ENCODE data around the gene PARVB. TPM values are rescaled to one million over a fixed set of nuclear protein-coding genes. Genes with fewer than 3 reads are reported as not detected.

The PARVB gene
- 22.3 and 33.0 TPM in 2 replicates for total RNA-seq (2014; rRNA removed; shearing (Covaris generic))

- DNase-seq (ENCODE audit: low read depth in 1 of 2, low spot score in 2 of 2), result peak in 1 of 2 experiments; percentile 12
- H3K36me3 ChIP-seq, result peaks cover 7% of the 10 kb centered on the region
- no peaks in the 10 kb centered on the region for H3K9me3 ChIP-seq (replicated peaks)
- peaks cover 28% of the 10 kb centered on the region for H3K4me1 ChIP-seq (replicated peaks)
- H3K4me3 ChIP-seq, result peak within 1 kb of the TSS; percentile 51
- H3K27ac ChIP-seq, result peak within 1 kb of the TSS; percentile 58
- no peaks in the 10 kb centered on the region for H3K27me3 ChIP-seq (replicated peaks)
Observed at GRCh38 chr22:44024288-44024921, at the start of gene PARVB. Gene PARVB, plus strand, starts transcription at chr22:44024302. Its CDS starts 38 bp downstream, at chr22:44024340.

GRCh38 chr22:43975041-43975440, 49.1 kb upstream of the PARVB start:
- no peak for DNase-seq (ENCODE audit: low read depth in 1 of 2, low spot score in 2 of 2)
- Histone ChIP-seq H3K4me3 (no peak overlapping the region), H3K9me3 (replicated peaks) (no peaks in the 10 kb centered on the region), H3K4me1 (replicated peaks) (no peaks in the 10 kb centered on the region), H3K36me3 (peaks cover 81% of the 10 kb centered on the region), H3K27me3 (replicated peaks) (no peaks in the 10 kb centered on the region), H3K27ac (no peak overlapping the region)

- no peaks in the 10 kb centered on the region for H3K4me1 ChIP-seq (replicated peaks)
- H3K36me3 ChIP-seq, result peaks cover 79% of the 10 kb centered on the region
- H3K9me3 ChIP-seq (replicated peaks), result no peaks in the 10 kb centered on the region
- no peaks in the 10 kb centered on the region for H3K27me3 ChIP-seq (replicated peaks)
- no peak overlapping the region for H3K27ac ChIP-seq
- H3K4me3 ChIP-seq, result no peak overlapping the region
- DNase-seq (ENCODE audit: low read depth in 1 of 2, low spot score in 2 of 2), result no peak
Observed at GRCh38 chr22:43976861-43977795, 47.0 kb upstream of the PARVB start.

- Histone ChIP-seq H3K4me3 (no peak overlapping the region), H3K27ac (no peak overlapping the region), H3K36me3 (peaks cover 74% of the 10 kb centered on the region), H3K9me3 (replicated peaks) (no peaks in the 10 kb centered on the region), H3K4me1 (replicated peaks) (no peaks in the 10 kb centered on the region), H3K27me3 (replicated peaks) (no peaks in the 10 kb centered on the region)
- DNase-seq (ENCODE audit: low read depth in 1 of 2, low spot score in 2 of 2), result no peak
Observed at GRCh38 chr22:43978558-43978957, 45.5 kb upstream of the PARVB start.

GRCh38 chr22:43980579-43980978, 43.5 kb upstream of the PARVB start:
- H3K4me3 ChIP-seq, result no peak overlapping the region
- no peaks in the 10 kb centered on the region for H3K9me3 ChIP-seq (replicated peaks)
- peaks cover 76% of the 10 kb centered on the region for H3K36me3 ChIP-seq
- no peaks in the 10 kb centered on the region for H3K27me3 ChIP-seq (replicated peaks)
- peaks cover 5% of the 10 kb centered on the region; the same call in 1 of the 2 replicates for H3K4me1 ChIP-seq (replicated peaks)
- H3K27ac ChIP-seq, result no peak overlapping the region
- no peak for DNase-seq (ENCODE audit: low read depth in 1 of 2, low spot score in 2 of 2)

- Histone ChIP-seq H3K36me3 (peaks cover 72% of the 10 kb centered on the region), H3K27ac (no peak overlapping the region), H3K9me3 (replicated peaks) (no peaks in the 10 kb centered on the region), H3K27me3 (replicated peaks) (no peaks in the 10 kb centered on the region), H3K4me3 (no peak overlapping the region), H3K4me1 (replicated peaks) (peaks cover 5% of the 10 kb centered on the region; the same call in 1 of the 2 replicates)
- DNase-seq (ENCODE audit: low read depth in 1 of 2, low spot score in 2 of 2), result no peak
Observed at GRCh38 chr22:43980996-43981395, 43.1 kb upstream of the PARVB start.

GRCh38 chr22:43983808-43984207, 40.3 kb upstream of the PARVB start:
- Histone ChIP-seq H3K27ac (no peak overlapping the region), H3K36me3 (peaks cover 72% of the 10 kb centered on the region)

GRCh38 chr22:43985532-43985931, 38.6 kb upstream of the PARVB start:
- H3K4me3 ChIP-seq, result no peak overlapping the region
- no peaks in the 10 kb centered on the region for H3K9me3 ChIP-seq (replicated peaks)
- peaks cover 73% of the 10 kb centered on the region for H3K36me3 ChIP-seq
- no peaks in the 10 kb centered on the region for H3K27me3 ChIP-seq (replicated peaks)
- DNase-seq (ENCODE audit: low read depth in 1 of 2, low spot score in 2 of 2), result peak; percentile 55 to 80
- H3K4me1 ChIP-seq (replicated peaks), result peaks cover 7% of the 10 kb centered on the region
- H3K27ac ChIP-seq, result 0 out of 2 replicates have a peak overlapping the region, but pooled peaks have one; percentile 16

More at GRCh38 chr22:43983808-43984207, 40.3 kb upstream of the PARVB start:
- DNase-seq (ENCODE audit: low read depth in 1 of 2, low spot score in 2 of 2), result no peak
- Histone ChIP-seq H3K4me3 (no peak overlapping the region), H3K9me3 (replicated peaks) (no peaks in the 10 kb centered on the region), H3K4me1 (replicated peaks) (peaks cover 5% of the 10 kb centered on the region; the same call in 1 of the 2 replicates), H3K27me3 (replicated peaks) (no peaks in the 10 kb centered on the region)

- Histone ChIP-seq H3K27ac (no peak overlapping the region), H3K27me3 (replicated peaks) (no peaks in the 10 kb centered on the region), H3K9me3 (replicated peaks) (no peaks in the 10 kb centered on the region), H3K4me3 (no peak overlapping the region), H3K36me3 (peaks cover 81% of the 10 kb centered on the region), H3K4me1 (replicated peaks) (peaks cover 30% of the 10 kb centered on the region)
- no peak for DNase-seq (ENCODE audit: low read depth in 1 of 2, low spot score in 2 of 2)
Observed at GRCh38 chr22:43988116-43988820, 35.8 kb upstream of the PARVB start.

GRCh38 chr22:43988960-43989359, 35.1 kb upstream of the PARVB start:
- Histone ChIP-seq H3K9me3 (replicated peaks) (no peaks in the 10 kb centered on the region), H3K4me3 (no peak overlapping the region), H3K4me1 (replicated peaks) (peaks cover 32% of the 10 kb centered on the region), H3K27ac (no peak overlapping the region), H3K27me3 (replicated peaks) (no peaks in the 10 kb centered on the region), H3K36me3 (peaks cover 82% of the 10 kb centered on the region)
- DNase-seq (ENCODE audit: low read depth in 1 of 2, low spot score in 2 of 2), result no peak

- Histone ChIP-seq H3K4me3 (no peak overlapping the region), H3K27me3 (replicated peaks) (no peaks in the 10 kb centered on the region), H3K36me3 (peaks cover 84% of the 10 kb centered on the region)
Observed at GRCh38 chr22:43990044-43990443, 34.1 kb upstream of the PARVB start.

GRCh38 chr22:43991316-43992020, 32.6 kb upstream of the PARVB start:
- Histone ChIP-seq H3K27me3 (replicated peaks) (no peaks in the 10 kb centered on the region), H3K4me3 (no peak overlapping the region), H3K36me3 (peaks cover 87% of the 10 kb centered on the region), H3K4me1 (replicated peaks) (peaks cover 26% of the 10 kb centered on the region), H3K27ac (peak overlapping the region; percentile 76), H3K9me3 (replicated peaks) (no peaks in the 10 kb centered on the region)
- DNase-seq (ENCODE audit: low read depth in 1 of 2, low spot score in 2 of 2), result peak; percentile 57 to 71

More at GRCh38 chr22:43990044-43990443, 34.1 kb upstream of the PARVB start:
- Histone ChIP-seq H3K27ac (no peak overlapping the region), H3K9me3 (replicated peaks) (no peaks in the 10 kb centered on the region), H3K4me1 (replicated peaks) (peaks cover 31% of the 10 kb centered on the region)
- no peak for DNase-seq (ENCODE audit: low read depth in 1 of 2, low spot score in 2 of 2)

GRCh38 chr22:43992331-43992821, 31.7 kb upstream of the PARVB start:
- Histone ChIP-seq H3K4me3 (no peak overlapping the region), H3K27me3 (replicated peaks) (no peaks in the 10 kb centered on the region), H3K36me3 (peaks cover 91% of the 10 kb centered on the region), H3K27ac (peak overlapping the region; percentile 76), H3K9me3 (replicated peaks) (no peaks in the 10 kb centered on the region), H3K4me1 (replicated peaks) (peaks cover 26% of the 10 kb centered on the region)
- peak; percentile 52 to 82 for DNase-seq (ENCODE audit: low read depth in 1 of 2, low spot score in 2 of 2)

Data from SJSA1 (cell line).